Measurements from ENCODE around the gene CCN6. TPM values are rescaled to one million over a fixed set of nuclear protein-coding genes. Genes with fewer than 3 reads are reported as not detected.

Gene CCN6
- total RNA-seq, 2 donors from 2014 or later: not detected

DNA sequence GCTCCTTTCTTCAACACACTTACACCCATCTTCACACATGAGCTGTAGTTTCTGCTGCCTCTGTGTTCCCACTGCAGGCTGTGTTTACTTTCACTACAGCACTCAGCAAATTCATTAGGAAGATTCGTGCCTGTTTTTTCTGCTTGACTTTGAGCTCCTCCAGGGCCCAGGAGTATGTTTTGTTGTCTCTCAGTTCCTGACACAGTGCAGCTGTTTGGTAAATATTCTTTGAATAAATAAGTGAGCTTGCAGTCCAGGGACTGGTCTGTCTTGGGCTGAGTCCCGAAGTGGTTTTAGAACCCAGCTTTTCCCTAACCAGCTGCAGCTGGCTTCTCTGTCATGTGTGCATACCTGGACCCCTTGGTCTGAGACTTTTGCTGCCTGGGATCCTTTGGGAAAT lies 46.6 kb upstream of the CCN6 start:
- H3K4me3 ChIP-seq (ENCODE audit: low read length): no peak overlapping the region
- H3K4me1 Mint-ChIP-seq: peaks cover 9% of the 10 kb centered on the region

DNA sequence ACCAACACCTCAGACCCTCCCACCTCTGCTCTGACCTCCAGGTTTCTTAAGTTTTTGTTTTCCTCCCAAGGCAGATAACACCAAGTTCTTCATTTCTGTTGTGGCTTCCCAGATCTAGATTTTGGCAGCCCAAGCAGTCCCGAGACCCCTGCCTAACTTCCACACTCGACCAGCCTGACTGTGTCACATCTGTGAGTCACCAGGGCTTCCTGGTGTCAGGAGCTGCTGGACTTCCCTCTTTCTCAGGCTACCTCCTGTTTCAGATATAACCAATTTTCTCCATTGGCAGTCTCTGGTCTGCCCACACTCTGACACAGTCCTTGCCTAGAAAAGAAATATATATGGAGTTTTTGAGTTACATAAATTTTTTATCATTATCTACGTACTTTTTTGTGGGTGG lies 46.1 kb upstream of the CCN6 start:
- Mint-ChIP-seq H3K4me3 (no peak overlapping the region), H3K4me1 (peaks cover 9% of the 10 kb centered on the region), H3K27me3 (ENCODE audit: insufficient read depth) (peaks cover 7% of the 10 kb centered on the region), H3K9me3 (no peaks in the 10 kb centered on the region), H3K36me3 (ENCODE audit: low read depth) (no peaks in the 10 kb centered on the region), H3K27ac (no peak overlapping the region)
- 76 to 79% methylated on average over 2 to 3 of the region's 3 CpGs for WGBS, 2 experiments (ENCODE audit: insufficient coverage in 1 of 2, insufficient read length in 1 of 2)
- DNase-seq: no peak
- H3K4me1 ChIP-seq (ENCODE audit: control insufficient read depth, insufficient read depth, low read length): peaks cover 2% of the 10 kb centered on the region
- no peak overlapping the region for H3K4me3 ChIP-seq (ENCODE audit: low read length)
- TF ChIP-seq, protein P1, sequence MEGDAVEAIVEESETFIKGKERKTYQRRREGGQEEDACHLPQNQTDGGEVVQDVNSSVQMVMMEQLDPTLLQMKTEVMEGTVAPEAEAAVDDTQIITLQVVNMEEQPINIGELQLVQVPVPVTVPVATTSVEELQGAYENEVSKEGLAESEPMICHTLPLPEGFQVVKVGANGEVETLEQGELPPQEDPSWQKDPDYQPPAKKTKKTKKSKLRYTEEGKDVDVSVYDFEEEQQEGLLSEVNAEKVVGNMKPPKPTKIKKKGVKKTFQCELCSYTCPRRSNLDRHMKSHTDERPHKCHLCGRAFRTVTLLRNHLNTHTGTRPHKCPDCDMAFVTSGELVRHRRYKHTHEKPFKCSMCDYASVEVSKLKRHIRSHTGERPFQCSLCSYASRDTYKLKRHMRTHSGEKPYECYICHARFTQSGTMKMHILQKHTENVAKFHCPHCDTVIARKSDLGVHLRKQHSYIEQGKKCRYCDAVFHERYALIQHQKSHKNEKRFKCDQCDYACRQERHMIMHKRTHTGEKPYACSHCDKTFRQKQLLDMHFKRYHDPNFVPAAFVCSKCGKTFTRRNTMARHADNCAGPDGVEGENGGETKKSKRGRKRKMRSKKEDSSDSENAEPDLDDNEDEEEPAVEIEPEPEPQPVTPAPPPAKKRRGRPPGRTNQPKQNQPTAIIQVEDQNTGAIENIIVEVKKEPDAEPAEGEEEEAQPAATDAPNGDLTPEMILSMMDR (conservative IDR thresholded peaks at IDR 0.05): no peak
- H3K9me3 ChIP-seq (ENCODE audit: control insufficient read depth, low read length): no peaks in the 10 kb centered on the region
- H3K27ac ChIP-seq (ENCODE audit: low read depth, low read length): no peak overlapping the region
- H3K36me3 ChIP-seq (ENCODE audit: control insufficient read depth, insufficient read depth, low read length): no peaks in the 10 kb centered on the region
- H3K9ac ChIP-seq (ENCODE audit: extremely low read depth, low read length, poor library complexity, severe bottlenecking): no peak overlapping the region
- no peaks in the 10 kb centered on the region for H3K27me3 ChIP-seq (ENCODE audit: control insufficient read depth, insufficient read depth, low read length, poor library complexity, severe bottlenecking)

More for the DNA sequence above, 46.6 kb upstream of the CCN6 start:
- no peaks in the 10 kb centered on the region for H3K36me3 ChIP-seq (ENCODE audit: control insufficient read depth, insufficient read depth, low read length)
- H3K27me3 Mint-ChIP-seq (ENCODE audit: insufficient read depth): peaks cover 9% of the 10 kb centered on the region
- H3K27me3 ChIP-seq (ENCODE audit: control insufficient read depth, insufficient read depth, low read length, poor library complexity, severe bottlenecking): peaks cover under 1% of the 10 kb centered on the region
- H3K4me3 Mint-ChIP-seq: no peak overlapping the region
- no peaks in the 10 kb centered on the region for H3K9me3 Mint-ChIP-seq
- DNase-seq: no peak
- peaks cover 2% of the 10 kb centered on the region for H3K4me1 ChIP-seq (ENCODE audit: control insufficient read depth, insufficient read depth, low read length)
- WGBS, 2 experiments (ENCODE audit: insufficient coverage in 1 of 2, insufficient read length in 1 of 2): 78 to 84% methylated on average over 2 of the region's 2 CpGs
- TF ChIP-seq, protein P1 (conservative IDR thresholded peaks at IDR 0.05): no peak
- H3K9ac ChIP-seq (ENCODE audit: extremely low read depth, low read length, poor library complexity, severe bottlenecking): no peak overlapping the region
- no peak overlapping the region for H3K27ac ChIP-seq (ENCODE audit: low read depth, low read length)
- no peaks in the 10 kb centered on the region for H3K36me3 Mint-ChIP-seq (ENCODE audit: low read depth)
- no peak overlapping the region for H3K27ac Mint-ChIP-seq
- H3K9me3 ChIP-seq (ENCODE audit: control insufficient read depth, low read length): no peaks in the 10 kb centered on the region

DNA sequence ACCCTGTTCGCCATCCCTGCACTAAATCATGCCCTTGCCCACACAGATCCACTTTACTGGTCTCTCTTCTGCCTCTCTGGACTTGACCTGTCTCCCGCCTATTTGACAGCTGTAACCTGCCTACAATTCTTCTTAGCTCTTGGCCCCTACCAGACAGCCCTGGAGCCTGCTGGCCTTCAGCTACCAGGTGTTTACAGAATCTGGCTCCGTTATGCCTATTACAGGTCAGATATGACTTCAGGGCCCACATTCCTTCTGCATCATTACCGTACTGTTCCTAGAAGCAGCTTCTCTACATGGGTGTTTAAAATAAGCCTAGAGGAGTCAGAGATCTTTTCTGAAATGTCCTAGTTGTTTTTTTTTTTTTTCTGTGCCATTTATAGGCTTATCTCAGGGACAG lies 45.4 kb upstream of the CCN6 start:
- Mint-ChIP-seq H3K4me3 (no peak overlapping the region), H3K36me3 (ENCODE audit: low read depth) (no peaks in the 10 kb centered on the region), H3K9me3 (no peaks in the 10 kb centered on the region), H3K27ac (no peak overlapping the region), H3K27me3 (ENCODE audit: insufficient read depth) (peaks cover 4% of the 10 kb centered on the region), H3K4me1 (peaks cover 9% of the 10 kb centered on the region)
- no peak overlapping the region for H3K27ac ChIP-seq (ENCODE audit: low read depth, low read length)
- TF ChIP-seq, protein P1 (conservative IDR thresholded peaks at IDR 0.05): no peak
- DNase-seq: no peak
- H3K9ac ChIP-seq (ENCODE audit: extremely low read depth, low read length, poor library complexity, severe bottlenecking): no peak overlapping the region
- 91 to 100% methylated on average over 3 to 4 of the region's 4 CpGs for WGBS, 2 experiments (ENCODE audit: insufficient coverage in 1 of 2, insufficient read length in 1 of 2)
- peaks cover 2% of the 10 kb centered on the region for H3K4me1 ChIP-seq (ENCODE audit: control insufficient read depth, insufficient read depth, low read length)
- no peak overlapping the region for H3K4me3 ChIP-seq (ENCODE audit: low read length)
- H3K27me3 ChIP-seq (ENCODE audit: control insufficient read depth, insufficient read depth, low read length, poor library complexity, severe bottlenecking): no peaks in the 10 kb centered on the region
- no peaks in the 10 kb centered on the region for H3K36me3 ChIP-seq (ENCODE audit: control insufficient read depth, insufficient read depth, low read length)
- no peaks in the 10 kb centered on the region for H3K9me3 ChIP-seq (ENCODE audit: control insufficient read depth, low read length)

Measured in endodermal cell (in vitro differentiated cells).